ENCODE data around the gene COMT.

The COMT gene

DNA sequence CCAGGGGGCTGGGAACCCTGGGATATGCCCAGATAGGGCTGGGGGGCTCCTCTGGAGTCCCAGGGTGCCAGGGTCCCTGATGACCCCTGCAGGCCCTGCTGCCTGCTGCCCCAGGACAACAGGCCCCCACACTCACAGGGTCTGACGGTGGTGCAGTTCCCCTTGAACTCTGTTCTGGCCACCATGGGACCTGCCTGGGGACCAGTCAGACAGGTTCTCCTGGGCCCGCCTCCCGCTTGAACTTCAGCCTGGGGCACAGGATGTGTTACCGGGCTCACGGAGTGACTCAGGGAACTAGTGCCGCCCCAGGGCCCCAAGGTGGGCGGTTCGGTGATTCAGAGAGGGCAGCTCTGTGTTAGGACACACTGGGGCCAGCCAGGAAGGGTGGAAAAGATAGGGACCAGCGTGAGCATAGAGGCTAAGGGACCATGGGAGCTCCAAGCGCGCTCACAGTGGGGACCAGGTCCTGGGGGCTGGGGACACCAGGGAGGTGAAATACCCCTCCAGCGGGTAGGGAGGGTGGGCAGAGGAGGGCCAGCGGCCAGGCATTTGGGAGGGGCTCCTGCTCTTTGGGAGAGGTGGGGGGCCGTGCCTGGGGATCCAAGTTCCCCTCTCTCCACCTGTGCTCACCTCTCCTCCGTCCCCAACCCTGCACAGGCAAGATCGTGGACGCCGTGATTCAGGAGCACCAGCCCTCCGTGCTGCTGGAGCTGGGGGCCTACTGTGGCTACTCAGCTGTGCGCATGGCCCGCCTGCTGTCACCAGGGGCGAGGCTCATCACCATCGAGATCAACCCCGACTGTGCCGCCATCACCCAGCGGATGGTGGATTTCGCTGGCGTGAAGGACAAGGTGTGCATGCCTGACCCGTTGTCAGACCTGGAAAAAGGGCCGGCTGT, 21.6 kb downstream of the COMT start:
- H3K9ac ChIP-seq: no peak overlapping the region
- peaks cover 47% of the 10 kb centered on the region for H3K4me1 ChIP-seq (ENCODE audit: low read depth, poor library complexity, severe bottlenecking)
- H4K20me1 ChIP-seq (ENCODE audit: insufficient read depth): no peaks in the 10 kb centered on the region

DNA sequence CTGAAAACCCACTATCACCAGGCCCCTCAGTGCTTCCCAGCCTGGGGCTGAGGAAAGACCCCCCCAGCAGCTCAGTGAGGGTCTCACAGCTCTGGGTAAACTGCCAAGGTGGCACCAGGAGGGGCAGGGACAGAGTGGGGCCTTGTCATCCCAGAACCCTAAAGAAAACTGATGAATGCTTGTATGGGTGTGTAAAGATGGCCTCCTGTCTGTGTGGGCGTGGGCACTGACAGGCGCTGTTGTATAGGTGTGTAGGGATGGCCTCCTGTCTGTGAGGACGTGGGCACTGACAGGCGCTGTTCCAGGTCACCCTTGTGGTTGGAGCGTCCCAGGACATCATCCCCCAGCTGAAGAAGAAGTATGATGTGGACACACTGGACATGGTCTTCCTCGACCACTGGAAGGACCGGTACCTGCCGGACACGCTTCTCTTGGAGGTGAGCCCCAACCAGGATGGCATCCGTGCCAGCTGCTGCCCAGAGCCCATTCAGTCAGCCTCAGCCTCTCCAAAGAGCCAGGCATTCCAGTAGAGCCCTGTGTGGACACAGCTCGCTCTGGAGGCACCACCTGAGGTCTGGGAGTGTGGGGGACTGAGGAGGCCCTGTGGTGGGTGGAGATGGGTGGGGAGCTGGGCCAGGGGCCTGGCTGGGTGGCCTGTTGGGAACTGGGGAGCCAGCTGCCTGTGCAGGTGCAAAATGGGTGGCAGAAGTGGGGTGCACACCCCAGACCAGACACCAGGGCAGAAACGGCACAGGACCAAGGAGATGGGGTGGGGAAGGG, 22.5 kb downstream of the COMT start:
- TF ChIP-seq, protein P1, sequence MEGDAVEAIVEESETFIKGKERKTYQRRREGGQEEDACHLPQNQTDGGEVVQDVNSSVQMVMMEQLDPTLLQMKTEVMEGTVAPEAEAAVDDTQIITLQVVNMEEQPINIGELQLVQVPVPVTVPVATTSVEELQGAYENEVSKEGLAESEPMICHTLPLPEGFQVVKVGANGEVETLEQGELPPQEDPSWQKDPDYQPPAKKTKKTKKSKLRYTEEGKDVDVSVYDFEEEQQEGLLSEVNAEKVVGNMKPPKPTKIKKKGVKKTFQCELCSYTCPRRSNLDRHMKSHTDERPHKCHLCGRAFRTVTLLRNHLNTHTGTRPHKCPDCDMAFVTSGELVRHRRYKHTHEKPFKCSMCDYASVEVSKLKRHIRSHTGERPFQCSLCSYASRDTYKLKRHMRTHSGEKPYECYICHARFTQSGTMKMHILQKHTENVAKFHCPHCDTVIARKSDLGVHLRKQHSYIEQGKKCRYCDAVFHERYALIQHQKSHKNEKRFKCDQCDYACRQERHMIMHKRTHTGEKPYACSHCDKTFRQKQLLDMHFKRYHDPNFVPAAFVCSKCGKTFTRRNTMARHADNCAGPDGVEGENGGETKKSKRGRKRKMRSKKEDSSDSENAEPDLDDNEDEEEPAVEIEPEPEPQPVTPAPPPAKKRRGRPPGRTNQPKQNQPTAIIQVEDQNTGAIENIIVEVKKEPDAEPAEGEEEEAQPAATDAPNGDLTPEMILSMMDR (conservative IDR thresholded peaks at IDR 0.05; ENCODE audit: low read depth, low read length): no peak
- Histone ChIP-seq H3K4me2 (no peak overlapping the region), H3K4me3 (IDR thresholded peaks at IDR 0.05; ENCODE audit: insufficient read depth, low read depth, low read length) (no peak overlapping the region), H3K79me2 (ENCODE audit: insufficient read depth, low read depth) (no peaks in the 10 kb centered on the region), H3K27ac (no peak overlapping the region), H3K36me3 (ENCODE audit: insufficient read depth) (no peaks in the 10 kb centered on the region), H4K20me1 (ENCODE audit: insufficient read depth) (no peaks in the 10 kb centered on the region), H2AFZ (ENCODE audit: low read depth) (no peak overlapping the region), H3K27me3 (ENCODE audit: insufficient read depth, low read depth) (no peaks in the 10 kb centered on the region), H3K9ac (no peak overlapping the region), H3K4me1 (ENCODE audit: low read depth, poor library complexity, severe bottlenecking) (peaks cover 47% of the 10 kb centered on the region)

More for the DNA sequence above, 21.6 kb downstream of the COMT start:
- Histone ChIP-seq H3K79me2 (ENCODE audit: insufficient read depth, low read depth) (no peaks in the 10 kb centered on the region), H2AFZ (ENCODE audit: low read depth) (no peak overlapping the region), H3K4me3 (IDR thresholded peaks at IDR 0.05; ENCODE audit: insufficient read depth, low read depth, low read length) (no peak overlapping the region), H3K4me2 (no peak overlapping the region), H3K36me3 (ENCODE audit: insufficient read depth) (no peaks in the 10 kb centered on the region), H3K27me3 (ENCODE audit: insufficient read depth, low read depth) (no peaks in the 10 kb centered on the region), H3K27ac (no peak overlapping the region)
- TF ChIP-seq, protein P1 (conservative IDR thresholded peaks at IDR 0.05; ENCODE audit: low read depth, low read length): no peak

DNA sequence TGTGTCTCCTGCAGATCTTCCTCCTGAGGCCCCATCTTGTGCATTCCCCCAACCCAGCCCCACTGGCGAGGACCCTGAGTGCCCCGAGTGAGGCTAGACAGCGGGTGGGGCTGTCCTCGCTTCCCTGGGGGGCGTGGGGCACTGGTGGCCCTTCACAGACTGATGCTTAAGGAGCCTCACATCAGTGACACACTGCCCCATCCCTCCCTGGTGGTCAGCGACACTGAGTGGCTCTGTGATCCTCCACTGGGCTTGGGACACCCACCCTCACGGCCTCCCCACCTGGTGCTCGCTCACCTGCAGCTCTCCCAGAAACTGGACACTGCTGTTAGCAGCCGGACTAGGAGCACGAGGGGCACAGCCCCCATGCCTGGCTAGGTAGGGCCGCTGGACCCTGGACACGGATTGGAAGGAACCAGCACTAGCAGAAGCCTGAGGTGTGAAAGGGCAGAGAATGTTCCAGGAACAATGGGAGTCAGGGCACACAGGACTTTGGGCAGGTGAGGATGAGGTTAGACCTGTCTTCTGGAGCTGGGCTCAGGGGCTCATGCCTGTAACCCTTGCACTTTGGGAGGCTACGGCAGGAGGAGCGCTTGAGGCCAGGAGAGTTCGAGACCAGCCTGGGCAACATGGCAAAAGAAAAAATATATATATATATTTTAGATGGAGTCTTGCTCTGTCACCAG, 23.3 kb downstream of the COMT start:
- Histone ChIP-seq H3K4me3 (IDR thresholded peaks at IDR 0.05; ENCODE audit: insufficient read depth, low read depth, low read length) (no peak overlapping the region), H3K9ac (no peak overlapping the region), H2AFZ (ENCODE audit: low read depth) (no peak overlapping the region), H3K36me3 (ENCODE audit: insufficient read depth) (no peaks in the 10 kb centered on the region), H3K27me3 (ENCODE audit: insufficient read depth, low read depth) (no peaks in the 10 kb centered on the region), H3K4me1 (ENCODE audit: low read depth, poor library complexity, severe bottlenecking) (peaks cover 44% of the 10 kb centered on the region), H3K79me2 (ENCODE audit: insufficient read depth, low read depth) (no peaks in the 10 kb centered on the region), H3K27ac (no peak overlapping the region), H4K20me1 (ENCODE audit: insufficient read depth) (no peaks in the 10 kb centered on the region), H3K4me2 (no peak overlapping the region)
- TF ChIP-seq, protein P1 (conservative IDR thresholded peaks at IDR 0.05; ENCODE audit: low read depth, low read length): no peak

Data from KMS-11 (cell line).